Measurements from ENCODE around the gene LRRC36.

LRRC36 gene

GRCh38 chr16:67430504-67430976 is 103.9 kb downstream of the LRRC36 start:
- ChIA-PET CTCF (interaction anchor here (0.9 to 3.4 kb wide), 5 partner anchors 13 to 170 kb away, joined by 3 to 11 read pairs (median 7); partner anchors contain the start of gene ZDHHC1), POLR2A (no interaction called here)
- TF ChIP-seq CTCF (IDR thresholded peaks at IDR 0.05; ENCODE audit: insufficient read depth, low read length, missing control alignments), result no peak
- H3K4me3 ChIP-seq (ENCODE audit: low read depth, low read length), result peak overlapping the region; percentile 37
- DNase-seq (ENCODE audit: low read depth, low spot score), result no peak

DNA sequence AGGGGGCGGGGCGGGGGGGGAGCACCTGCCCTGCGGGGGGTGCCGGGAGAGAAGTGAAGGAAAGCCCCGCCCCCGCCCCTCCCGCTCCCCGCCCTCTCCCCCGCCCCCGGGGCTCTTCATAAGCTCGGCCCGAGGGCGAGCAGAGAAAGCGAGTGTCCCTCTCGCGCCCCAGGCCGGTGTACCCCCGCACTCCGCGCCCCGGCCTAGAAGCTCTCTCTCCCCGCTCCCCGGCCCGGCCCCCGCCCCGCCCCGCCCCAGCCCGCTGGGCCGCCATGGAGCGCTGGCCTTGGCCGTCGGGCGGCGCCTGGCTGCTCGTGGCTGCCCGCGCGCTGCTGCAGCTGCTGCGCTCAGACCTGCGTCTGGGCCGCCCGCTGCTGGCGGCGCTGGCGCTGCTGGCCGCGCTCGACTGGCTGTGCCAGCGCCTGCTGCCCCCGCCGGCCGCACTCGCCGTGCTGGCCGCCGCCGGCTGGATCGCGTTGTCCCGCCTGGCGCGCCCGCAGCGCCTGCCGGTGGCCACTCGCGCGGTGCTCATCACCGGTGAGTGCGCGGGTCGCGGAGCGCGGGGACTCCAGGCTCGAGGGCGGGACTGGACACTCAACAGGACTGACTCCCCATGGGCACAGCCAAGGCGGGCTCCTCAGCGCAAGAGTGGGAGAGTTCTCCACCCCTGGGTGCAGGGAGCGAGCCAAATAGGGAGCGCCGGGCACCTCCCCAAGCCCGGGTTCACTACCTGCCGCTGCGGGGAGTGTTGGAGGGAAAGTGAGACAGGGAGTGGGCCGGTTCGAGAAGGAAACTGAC is 104.6 kb downstream of the LRRC36 start, which contains the start of gene HSD11B2:
Gene HSD11B2, plus strand, starts transcription at position 145 of the 798 bp plus-strand sequence. Its CDS starts 128 bp downstream, at position 273.
- ChIA-PET CTCF (interaction anchor here (0.9 to 3.4 kb wide), 8 partner anchors 10 to 171 kb away, joined by 3 to 11 read pairs (median 4); partner anchors contain the start of gene ZDHHC1), POLR2A (no interaction called here)
- TF ChIP-seq CTCF (IDR thresholded peaks at IDR 0.05; ENCODE audit: insufficient read depth, low read length, missing control alignments), result no peak
- H3K4me3 ChIP-seq (ENCODE audit: low read depth, low read length), result peak within 1 kb of the TSS; percentile 39
- DNase-seq (ENCODE audit: low read depth, low spot score), result no peak

GRCh38 chr16:67431775-67432505 is 105.3 kb downstream of the LRRC36 start:
- POLR2A ChIA-PET, result no interaction called here
- no peak for TF ChIP-seq CTCF (IDR thresholded peaks at IDR 0.05; ENCODE audit: insufficient read depth, low read length, missing control alignments)
- CTCF ChIA-PET, result interaction anchor here (1.1 to 3.4 kb wide), 8 partner anchors 11 to 172 kb away, joined by 3 to 11 read pairs (median 4); partner anchors contain the start of gene ZDHHC1
- H3K4me3 ChIP-seq (ENCODE audit: low read depth, low read length), result peak overlapping the region; percentile 33
- no peak for DNase-seq (ENCODE audit: low read depth, low spot score)

DNA sequence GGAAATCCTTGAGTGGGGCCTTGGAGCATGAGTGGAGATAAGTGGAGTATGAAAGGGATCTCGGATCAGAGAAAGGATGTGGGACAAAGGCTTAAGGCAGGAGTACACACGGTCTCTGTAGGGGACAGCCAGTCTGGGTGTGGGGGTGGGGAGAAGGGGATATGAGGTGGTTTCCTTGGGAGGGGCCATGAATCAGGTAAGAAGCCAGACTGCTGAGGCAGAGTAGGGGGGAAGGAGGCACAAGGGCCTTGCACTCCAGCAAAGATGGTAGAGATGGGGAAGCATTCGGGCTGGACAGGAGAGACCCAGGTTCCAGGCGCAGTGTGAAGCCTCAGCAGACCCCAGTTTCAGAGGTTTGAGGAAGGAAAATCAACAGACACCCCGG is 105.9 kb downstream of the LRRC36 start:
- DNase-seq (ENCODE audit: low read depth, low spot score), result no peak
- POLR2A ChIA-PET, result no interaction called here
- CTCF ChIA-PET, result interaction anchor here (1.1 to 3.4 kb wide), 4 partner anchors 19 to 148 kb away, joined by 3 to 11 read pairs (median 4); no protein-coding TSS in a partner anchor
- no peak for TF ChIP-seq CTCF (IDR thresholded peaks at IDR 0.05; ENCODE audit: insufficient read depth, low read length, missing control alignments)
- no peak overlapping the region for H3K4me3 ChIP-seq (ENCODE audit: low read depth, low read length)

DNA sequence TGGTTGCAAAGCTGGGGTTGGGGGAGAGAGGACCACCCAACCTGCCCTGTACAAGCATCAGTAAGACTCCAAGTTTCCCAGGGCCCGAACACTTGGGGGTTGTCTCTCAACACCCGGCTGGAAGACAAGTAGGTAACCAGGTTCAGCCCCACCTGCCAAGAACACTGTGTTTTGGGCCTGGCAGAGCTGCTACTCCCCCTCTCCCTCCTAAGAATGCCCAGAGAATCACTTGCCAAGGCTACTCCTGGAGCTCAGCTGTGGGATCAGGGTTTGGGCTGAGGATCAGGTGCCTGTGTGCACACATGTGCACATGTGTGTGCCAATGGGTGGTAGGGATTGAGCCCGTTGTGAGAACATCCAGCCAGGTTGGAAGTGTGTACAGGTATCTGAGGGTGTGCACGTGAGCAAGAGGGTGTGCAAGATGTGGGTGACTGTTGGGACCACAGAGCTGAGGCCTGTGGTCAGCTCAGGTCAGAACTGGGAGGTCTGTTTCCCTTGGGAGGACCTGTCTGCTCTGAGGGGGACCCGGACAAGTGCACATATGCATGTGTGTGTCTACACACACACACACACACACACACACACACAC is 106.6 kb downstream of the LRRC36 start:
- no peak for DNase-seq (ENCODE audit: low read depth, low spot score)
- POLR2A ChIA-PET, result no interaction called here
- H3K4me3 ChIP-seq (ENCODE audit: low read depth, low read length), result no peak overlapping the region
- CTCF ChIA-PET, result interaction anchor here (0.8 to 3.4 kb wide), 8 partner anchors 10 to 51 kb away, joined by 3 to 11 read pairs (median 4); partner anchors contain the start of genes ATP6V0D1 and ZDHHC1
- no peak for TF ChIP-seq CTCF (IDR thresholded peaks at IDR 0.05; ENCODE audit: insufficient read depth, low read length, missing control alignments)
